Measurements from ENCODE around the gene PIK3C3. TPM values are rescaled to one million over a fixed set of nuclear protein-coding genes. Genes with fewer than 3 reads are reported as not detected.
A peak's percentile ranks its signal among the peaks of the same experiment; 100 is the strongest.

The PIK3C3 gene
- polyA plus RNA-seq, 1 of the 3 experiments (the other 2 are of a cell fraction), result 26.9 TPM

DNA sequence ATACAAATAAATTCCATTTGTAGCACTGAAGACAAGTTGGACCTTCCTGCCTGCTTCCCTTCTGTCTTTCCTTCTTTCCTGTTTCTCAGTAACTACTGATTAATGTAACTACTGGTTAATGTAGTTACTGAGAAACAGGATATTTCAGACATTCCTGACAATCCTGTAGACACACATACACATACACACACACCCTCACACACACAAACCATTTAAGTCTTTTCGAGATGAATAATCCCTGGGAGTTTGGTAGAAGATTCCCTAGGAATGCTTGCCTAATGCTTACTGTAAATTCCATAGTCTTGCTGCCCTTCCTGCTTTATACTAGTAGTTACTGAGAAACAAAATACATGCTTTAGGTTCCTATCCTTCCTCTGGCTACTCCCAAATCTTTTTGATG is 83.9 kb downstream of the PIK3C3 start (continued):
- TF ChIP-seq YY1 (IDR thresholded peaks at IDR 0.05; ENCODE audit: low read depth), result no peak
- TF ChIP-seq, protein P1, sequence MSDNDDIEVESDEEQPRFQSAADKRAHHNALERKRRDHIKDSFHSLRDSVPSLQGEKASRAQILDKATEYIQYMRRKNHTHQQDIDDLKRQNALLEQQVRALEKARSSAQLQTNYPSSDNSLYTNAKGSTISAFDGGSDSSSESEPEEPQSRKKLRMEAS (IDR thresholded peaks at IDR 0.05; ENCODE audit: low read depth), result peak; percentile 47; the same call in 1 of the 2 replicates
- TF ChIP-seq EZH2phosphoT487 (IDR thresholded peaks at IDR 0.05; ENCODE audit: borderline replicate concordance, low read depth), result no peak
- no peak for TF ChIP-seq FOXM1 (IDR thresholded peaks at IDR 0.05; ENCODE audit: low read depth)
- no peak for TF ChIP-seq RCOR1 (IDR thresholded peaks at IDR 0.05; ENCODE audit: low read length)
- no peak for TF ChIP-seq RFX5 (IDR thresholded peaks at IDR 0.05; ENCODE audit: low read length)
- TF ChIP-seq, protein P2, sequence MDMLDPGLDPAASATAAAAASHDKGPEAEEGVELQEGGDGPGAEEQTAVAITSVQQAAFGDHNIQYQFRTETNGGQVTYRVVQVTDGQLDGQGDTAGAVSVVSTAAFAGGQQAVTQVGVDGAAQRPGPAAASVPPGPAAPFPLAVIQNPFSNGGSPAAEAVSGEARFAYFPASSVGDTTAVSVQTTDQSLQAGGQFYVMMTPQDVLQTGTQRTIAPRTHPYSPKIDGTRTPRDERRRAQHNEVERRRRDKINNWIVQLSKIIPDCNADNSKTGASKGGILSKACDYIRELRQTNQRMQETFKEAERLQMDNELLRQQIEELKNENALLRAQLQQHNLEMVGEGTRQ (IDR thresholded peaks at IDR 0.05; ENCODE audit: borderline replicate concordance, low read depth, low read length), result no peak
- no peak for TF ChIP-seq CHD2 (IDR thresholded peaks at IDR 0.05; ENCODE audit: low read length, partially characterized antibody)
- no peak for TF ChIP-seq TAF1 (IDR thresholded peaks at IDR 0.05; ENCODE audit: borderline replicate concordance, low read depth, low read length)

DNA sequence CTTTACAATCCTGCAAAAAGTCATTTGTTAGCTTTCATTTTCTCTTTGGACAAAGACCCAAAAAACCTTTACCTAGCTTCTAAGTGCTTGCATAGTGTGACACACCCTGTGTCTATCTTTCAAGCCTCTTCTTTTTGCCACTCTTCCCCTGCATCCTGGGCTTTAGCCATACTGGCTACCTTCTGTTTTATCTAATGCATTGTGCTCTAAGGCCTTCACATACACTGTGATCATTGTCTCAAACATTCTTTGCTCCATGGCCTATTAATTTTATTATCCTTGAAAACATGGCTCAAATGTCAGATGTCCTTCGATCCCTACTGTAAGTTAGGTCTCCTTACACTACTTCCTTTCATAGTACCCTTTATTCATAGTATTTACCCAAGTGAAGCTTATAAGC is 84.4 kb downstream of the PIK3C3 start:
- no peaks in the 10 kb centered on the region for H3K9me2 ChIP-seq
- TF ChIP-seq, protein P3, sequence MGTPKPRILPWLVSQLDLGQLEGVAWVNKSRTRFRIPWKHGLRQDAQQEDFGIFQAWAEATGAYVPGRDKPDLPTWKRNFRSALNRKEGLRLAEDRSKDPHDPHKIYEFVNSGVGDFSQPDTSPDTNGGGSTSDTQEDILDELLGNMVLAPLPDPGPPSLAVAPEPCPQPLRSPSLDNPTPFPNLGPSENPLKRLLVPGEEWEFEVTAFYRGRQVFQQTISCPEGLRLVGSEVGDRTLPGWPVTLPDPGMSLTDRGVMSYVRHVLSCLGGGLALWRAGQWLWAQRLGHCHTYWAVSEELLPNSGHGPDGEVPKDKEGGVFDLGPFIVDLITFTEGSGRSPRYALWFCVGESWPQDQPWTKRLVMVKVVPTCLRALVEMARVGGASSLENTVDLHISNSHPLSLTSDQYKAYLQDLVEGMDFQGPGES (IDR thresholded peaks at IDR 0.05; ENCODE audit: low read depth, low read length), result no peak
- TF ChIP-seq EZH2phosphoT487 (IDR thresholded peaks at IDR 0.05; ENCODE audit: borderline replicate concordance, low read depth) (no peak), TEAD4 (IDR thresholded peaks at IDR 0.05; ENCODE audit: borderline replicate concordance, insufficient read depth) (no peak), FOSL2 (IDR thresholded peaks at IDR 0.05; ENCODE audit: borderline replicate concordance, low read depth) (no peak), TAF1 (IDR thresholded peaks at IDR 0.05; ENCODE audit: borderline replicate concordance, low read depth, low read length) (no peak), MXI1 (IDR thresholded peaks at IDR 0.05; ENCODE audit: low read depth, low read length) (no peak), JUND (IDR thresholded peaks at IDR 0.05) (no peak)
- TF ChIP-seq, protein P4, sequence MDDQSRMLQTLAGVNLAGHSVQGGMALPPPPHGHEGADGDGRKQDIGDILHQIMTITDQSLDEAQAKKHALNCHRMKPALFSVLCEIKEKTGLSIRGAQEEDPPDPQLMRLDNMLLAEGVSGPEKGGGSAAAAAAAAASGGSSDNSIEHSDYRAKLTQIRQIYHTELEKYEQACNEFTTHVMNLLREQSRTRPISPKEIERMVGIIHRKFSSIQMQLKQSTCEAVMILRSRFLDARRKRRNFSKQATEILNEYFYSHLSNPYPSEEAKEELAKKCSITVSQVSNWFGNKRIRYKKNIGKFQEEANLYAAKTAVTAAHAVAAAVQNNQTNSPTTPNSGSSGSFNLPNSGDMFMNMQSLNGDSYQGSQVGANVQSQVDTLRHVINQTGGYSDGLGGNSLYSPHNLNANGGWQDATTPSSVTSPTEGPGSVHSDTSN (IDR thresholded peaks at IDR 0.05), result no peak
- TF ChIP-seq, protein P5, sequence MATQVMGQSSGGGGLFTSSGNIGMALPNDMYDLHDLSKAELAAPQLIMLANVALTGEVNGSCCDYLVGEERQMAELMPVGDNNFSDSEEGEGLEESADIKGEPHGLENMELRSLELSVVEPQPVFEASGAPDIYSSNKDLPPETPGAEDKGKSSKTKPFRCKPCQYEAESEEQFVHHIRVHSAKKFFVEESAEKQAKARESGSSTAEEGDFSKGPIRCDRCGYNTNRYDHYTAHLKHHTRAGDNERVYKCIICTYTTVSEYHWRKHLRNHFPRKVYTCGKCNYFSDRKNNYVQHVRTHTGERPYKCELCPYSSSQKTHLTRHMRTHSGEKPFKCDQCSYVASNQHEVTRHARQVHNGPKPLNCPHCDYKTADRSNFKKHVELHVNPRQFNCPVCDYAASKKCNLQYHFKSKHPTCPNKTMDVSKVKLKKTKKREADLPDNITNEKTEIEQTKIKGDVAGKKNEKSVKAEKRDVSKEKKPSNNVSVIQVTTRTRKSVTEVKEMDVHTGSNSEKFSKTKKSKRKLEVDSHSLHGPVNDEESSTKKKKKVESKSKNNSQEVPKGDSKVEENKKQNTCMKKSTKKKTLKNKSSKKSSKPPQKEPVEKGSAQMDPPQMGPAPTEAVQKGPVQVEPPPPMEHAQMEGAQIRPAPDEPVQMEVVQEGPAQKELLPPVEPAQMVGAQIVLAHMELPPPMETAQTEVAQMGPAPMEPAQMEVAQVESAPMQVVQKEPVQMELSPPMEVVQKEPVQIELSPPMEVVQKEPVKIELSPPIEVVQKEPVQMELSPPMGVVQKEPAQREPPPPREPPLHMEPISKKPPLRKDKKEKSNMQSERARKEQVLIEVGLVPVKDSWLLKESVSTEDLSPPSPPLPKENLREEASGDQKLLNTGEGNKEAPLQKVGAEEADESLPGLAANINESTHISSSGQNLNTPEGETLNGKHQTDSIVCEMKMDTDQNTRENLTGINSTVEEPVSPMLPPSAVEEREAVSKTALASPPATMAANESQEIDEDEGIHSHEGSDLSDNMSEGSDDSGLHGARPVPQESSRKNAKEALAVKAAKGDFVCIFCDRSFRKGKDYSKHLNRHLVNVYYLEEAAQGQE (IDR thresholded peaks at IDR 0.05; ENCODE audit: low read depth, low read length), result no peak
- H3F3A ChIP-seq (replicated peaks; ENCODE audit: insufficient read depth), result peaks cover 29% of the 10 kb centered on the region
- POLR2A ChIA-PET, result no interaction called here
- 94% methylated on average over 1 of the region's 1 CpG for WGBS (ENCODE audit: low lambda C conversion rate)
- CTCF ChIA-PET, result interaction anchor here (1.4 to 6.7 kb wide), 3 partner anchors 9 to 14 kb away, joined by 8 to 54 read pairs (median 9); no protein-coding TSS in a partner anchor
- no peaks in the 10 kb centered on the region for H3K27me3 ChIP-seq (ENCODE audit: insufficient read depth)
- peak overlapping the region; percentile 75 to 81 for H3K27ac ChIP-seq (ENCODE audit: low read depth in 2 of 2, low read length in 1 of 2)
- peak overlapping the region; percentile 24 for H3K4me2 ChIP-seq
- no peak for DNase-seq
- peaks cover 79 to 82% of the 10 kb centered on the region in 2 experiments for H3K36me3 ChIP-seq (replicated peaks in 1 of 2; ENCODE audit: control insufficient read depth in 1 of 2, insufficient read depth in 2 of 2, low read length in 1 of 2)
- peak overlapping the region; percentile 29; the same call in 1 of the 2 replicates for H3K9ac ChIP-seq
- H4K20me1 ChIP-seq (ENCODE audit: insufficient read depth), result no peaks in the 10 kb centered on the region
- no peak overlapping the region for H2AFZ ChIP-seq (ENCODE audit: low read depth)
- no peaks in the 10 kb centered on the region for H3K79me2 ChIP-seq (ENCODE audit: insufficient read depth)
- H3K4me3 ChIP-seq (ENCODE audit: low read depth in 2 of 2, low read length in 1 of 2), result no peak overlapping the region
- no peaks in the 10 kb centered on the region for H3K9me3 ChIP-seq
- peaks cover 3 to 15% of the 10 kb centered on the region in 2 experiments; a peak in 2 of 4 replicates for H3K4me1 ChIP-seq (ENCODE audit: control insufficient read depth in 1 of 2, insufficient read depth in 2 of 2, low read depth in 1 of 2, low read length in 1 of 2)

Data from SK-N-SH (cell line).